IMR-90 (cell line): Measurements from ENCODE around the gene PPP1R10.

ENCODE experiments used
- BHLHE40 ChIP-seq: fragments of 150-350 bp; IDR thresholded peaks from 2 replicates; pipeline ENCODE4 v1.6.1; 2016; ENCODE audit warnings: mild to moderate bottlenecking, low read depth, low read length
- CEBPB ChIP-seq: IDR thresholded peaks from 2 replicates; pipeline ENCODE4 v1.6.1; 2012; ENCODE audit warnings: low read depth, low read length, improper control_type of control experiment
- CTCF ChIP-seq: conservative IDR thresholded peaks from 2 replicates; pipeline ENCODE4 v1.5.1; 2012; ENCODE audit warnings: mild to moderate bottlenecking, low read depth, low read length, improper control_type of control experiment
- FOS ChIP-seq: fragments of 150-350 bp; IDR thresholded peaks from 2 replicates; pipeline ENCODE4 v1.6.1; 2016; ENCODE audit warnings: low read depth, low read length
- MAFK ChIP-seq: IDR thresholded peaks from 2 replicates; pipeline ENCODE4 v1.6.1; 2012; ENCODE audit warnings: low read depth, low read length, improper control_type of control experiment
- MXI1 ChIP-seq: IDR thresholded peaks from 2 replicates; pipeline ENCODE4 v1.6.1; 2012; ENCODE audit warnings: low read depth, mild to moderate bottlenecking, low read length, moderate library complexity, borderline replicate concordance
- NFE2L2 ChIP-seq: fragments of 150-350 bp; IDR thresholded peaks from 2 replicates; pipeline ENCODE4 v1.6.1; 2016; ENCODE audit warnings: low read depth, mild to moderate bottlenecking, low read length
- POLR2A ChIP-seq: IDR thresholded peaks from 2 replicates; pipeline ENCODE4 v1.6.1; 2012; ENCODE audit warnings: mild to moderate bottlenecking, low read depth, low read length
- RFX5 ChIP-seq: IDR thresholded peaks from 2 replicates; pipeline ENCODE4 v1.8.0; 2012; ENCODE audit warnings: low read depth, mild to moderate bottlenecking, low read length, moderate library complexity
- SMC3 ChIP-seq: fragments of 150-350 bp; IDR thresholded peaks from 2 replicates; pipeline ENCODE4 v1.6.1; 2016; ENCODE audit warnings: low read depth, mild to moderate bottlenecking, antibody characterized with exemption, low read length, moderate library complexity
- TF ChIP-seq, protein P1 (sequence below): fragments of 150-350 bp; IDR thresholded peaks from 2 replicates; pipeline ENCODE4 v1.6.1; 2017; ENCODE audit warnings: mild to moderate bottlenecking, antibody characterized with exemption, low read length, low read depth

DNA sequence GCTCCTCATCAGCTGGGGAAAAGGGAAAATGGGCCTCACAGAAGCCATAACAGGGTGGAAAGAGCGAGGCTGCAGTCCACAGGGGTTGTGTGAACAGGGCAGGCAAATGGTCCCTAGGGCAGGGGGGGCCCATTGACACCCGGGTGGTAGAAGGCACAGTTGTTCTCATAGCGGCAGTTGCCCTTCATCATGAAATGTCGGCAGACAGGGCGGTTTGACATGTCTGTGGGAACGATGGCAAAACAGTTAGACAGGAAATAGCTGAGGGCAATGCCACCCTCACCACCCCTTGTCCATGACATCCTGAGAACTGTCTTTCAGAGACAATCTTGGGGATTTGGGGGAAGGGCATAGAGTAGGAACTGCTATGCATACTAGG lies 15.6 kb downstream of the PPP1R10 start:
- no peak for TF ChIP-seq BHLHE40
- TF ChIP-seq SMC3 = no peak
- no peak for TF ChIP-seq POLR2A
- no peak for TF ChIP-seq CTCF
- no peak for TF ChIP-seq FOS
- TF ChIP-seq, protein P1, sequence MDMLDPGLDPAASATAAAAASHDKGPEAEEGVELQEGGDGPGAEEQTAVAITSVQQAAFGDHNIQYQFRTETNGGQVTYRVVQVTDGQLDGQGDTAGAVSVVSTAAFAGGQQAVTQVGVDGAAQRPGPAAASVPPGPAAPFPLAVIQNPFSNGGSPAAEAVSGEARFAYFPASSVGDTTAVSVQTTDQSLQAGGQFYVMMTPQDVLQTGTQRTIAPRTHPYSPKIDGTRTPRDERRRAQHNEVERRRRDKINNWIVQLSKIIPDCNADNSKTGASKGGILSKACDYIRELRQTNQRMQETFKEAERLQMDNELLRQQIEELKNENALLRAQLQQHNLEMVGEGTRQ = no peak
- no peak for TF ChIP-seq RFX5
- no peak for TF ChIP-seq MAFK
- TF ChIP-seq MXI1 = no peak
- no peak for TF ChIP-seq NFE2L2
- TF ChIP-seq CEBPB = no peak
